ENCODE data around the gene JSRP1. TPM values are rescaled to one million over a fixed set of nuclear protein-coding genes. Genes with fewer than 3 reads are reported as not detected.

JSRP1 gene
- total RNA-seq, 1 donor from 2014 or later: not detected

DNA sequence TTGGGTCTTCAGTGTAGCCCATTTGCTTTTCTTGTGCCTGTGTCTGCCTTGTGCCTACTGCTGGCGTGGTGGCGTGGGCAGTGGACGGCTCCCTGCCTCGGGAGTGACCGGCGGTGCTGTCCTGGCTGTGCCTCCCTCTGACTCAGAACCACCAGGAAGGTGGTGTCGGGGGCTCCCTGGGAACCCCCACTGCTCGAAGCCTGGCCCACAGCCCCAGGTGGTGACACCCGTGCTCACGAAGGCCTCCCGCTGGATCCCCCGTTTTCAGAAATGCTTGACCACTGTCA lies 12.1 kb downstream of the JSRP1 start:
- no peak for DNase-seq
- H3K9me3 Mint-ChIP-seq (ENCODE audit: unreplicated experiment): peaks cover 9% of the 10 kb centered on the region
- peaks cover 9% of the 10 kb centered on the region for H3K27me3 Mint-ChIP-seq (ENCODE audit: unreplicated experiment)
- peaks cover 16% of the 10 kb centered on the region for H3K4me1 Mint-ChIP-seq (ENCODE audit: low read depth, unreplicated experiment)
- no peak overlapping the region for H3K4me3 Mint-ChIP-seq (ENCODE audit: unreplicated experiment)
- no peaks in the 10 kb centered on the region for H3K36me3 Mint-ChIP-seq (ENCODE audit: unreplicated experiment)
- H3K27ac Mint-ChIP-seq (ENCODE audit: unreplicated experiment): no peak overlapping the region
- no peak for TF ChIP-seq CTCF (IDR thresholded peaks at IDR 0.05; ENCODE audit: partially characterized antibody, unreplicated experiment)

DNA sequence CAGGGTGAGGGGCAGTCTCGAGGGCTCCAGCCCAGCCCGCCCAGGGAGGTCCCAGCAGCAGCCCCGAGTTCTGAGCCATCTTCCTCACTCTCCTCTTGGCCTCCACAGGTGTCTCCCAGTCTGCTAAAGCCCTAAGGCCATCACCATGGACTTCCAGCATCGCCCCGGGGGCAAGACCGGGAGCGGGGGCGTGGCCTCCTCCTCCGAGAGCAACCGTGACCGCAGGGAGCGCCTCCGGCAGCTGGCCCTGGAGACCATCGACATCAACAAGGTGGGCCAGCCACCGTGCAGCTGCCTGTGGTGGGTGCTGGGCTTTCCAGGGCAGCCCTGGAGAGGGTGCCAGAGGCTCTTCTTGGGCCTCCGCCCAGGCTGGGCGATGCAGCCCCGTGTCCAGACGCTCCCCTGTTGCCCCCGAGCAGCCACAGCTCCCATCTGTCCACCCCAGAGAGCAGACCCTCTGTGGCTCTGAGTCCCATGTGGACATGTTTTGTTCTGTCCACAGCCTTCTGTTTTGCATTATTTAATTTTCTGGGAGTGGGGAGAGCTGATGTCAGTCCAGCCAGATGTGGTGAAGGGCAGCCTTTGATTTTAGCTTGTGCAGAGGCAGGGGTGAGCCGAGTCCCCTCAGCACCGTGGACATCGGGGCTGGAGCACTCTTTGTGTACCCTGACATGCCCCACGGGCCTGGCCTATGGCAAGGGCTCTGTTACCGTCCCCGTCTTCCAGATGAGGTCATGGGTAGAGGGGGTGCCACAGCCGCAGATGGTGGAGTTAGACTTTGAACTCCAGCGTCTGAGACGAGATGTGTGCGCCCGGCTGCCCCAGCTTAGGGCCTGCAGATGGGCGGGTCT lies 12.7 kb downstream of the JSRP1 start:
- H3K4me1 Mint-ChIP-seq (ENCODE audit: low read depth, unreplicated experiment): peaks cover 20% of the 10 kb centered on the region
- no peak for TF ChIP-seq CTCF (IDR thresholded peaks at IDR 0.05; ENCODE audit: partially characterized antibody, unreplicated experiment)
- peaks cover 9% of the 10 kb centered on the region for H3K27me3 Mint-ChIP-seq (ENCODE audit: unreplicated experiment)
- H3K9me3 Mint-ChIP-seq (ENCODE audit: unreplicated experiment): peaks cover 9% of the 10 kb centered on the region
- H3K36me3 Mint-ChIP-seq (ENCODE audit: unreplicated experiment): no peaks in the 10 kb centered on the region
- H3K4me3 Mint-ChIP-seq (ENCODE audit: unreplicated experiment): no peak overlapping the region
- peak; percentile 46 for DNase-seq
- peak overlapping the region; percentile 77 for H3K27ac Mint-ChIP-seq (ENCODE audit: unreplicated experiment)

GRCh38 chr19:2242816-2243215 lies 13.4 kb downstream of the JSRP1 start:
- H3K4me1 Mint-ChIP-seq (ENCODE audit: low read depth, unreplicated experiment): peaks cover 23% of the 10 kb centered on the region
- H3K4me3 Mint-ChIP-seq (ENCODE audit: unreplicated experiment): peak overlapping the region; percentile 76
- no peak for TF ChIP-seq CTCF (IDR thresholded peaks at IDR 0.05; ENCODE audit: partially characterized antibody, unreplicated experiment)
- H3K36me3 Mint-ChIP-seq (ENCODE audit: unreplicated experiment): no peaks in the 10 kb centered on the region
- peaks cover 11% of the 10 kb centered on the region for H3K9me3 Mint-ChIP-seq (ENCODE audit: unreplicated experiment)
- no peak for DNase-seq
- peak overlapping the region; percentile 85 for H3K27ac Mint-ChIP-seq (ENCODE audit: unreplicated experiment)
- H3K27me3 Mint-ChIP-seq (ENCODE audit: unreplicated experiment): peaks cover 9% of the 10 kb centered on the region

GRCh38 chr19:2242092-2242537 lies 14.1 kb downstream of the JSRP1 start:
- no peak for DNase-seq
- H3K9me3 Mint-ChIP-seq (ENCODE audit: unreplicated experiment): peaks cover 15% of the 10 kb centered on the region
- no peak overlapping the region for H3K4me3 Mint-ChIP-seq (ENCODE audit: unreplicated experiment)
- H3K27me3 Mint-ChIP-seq (ENCODE audit: unreplicated experiment): peaks cover 9% of the 10 kb centered on the region
- H3K27ac Mint-ChIP-seq (ENCODE audit: unreplicated experiment): peak overlapping the region; percentile 85
- peaks cover 27% of the 10 kb centered on the region for H3K4me1 Mint-ChIP-seq (ENCODE audit: low read depth, unreplicated experiment)
- H3K36me3 Mint-ChIP-seq (ENCODE audit: unreplicated experiment): no peaks in the 10 kb centered on the region
- TF ChIP-seq CTCF (IDR thresholded peaks at IDR 0.05; ENCODE audit: partially characterized antibody, unreplicated experiment): no peak

Measured in glutamatergic neuron (in vitro differentiated cells).